GM18858 (cell line): ENCODE measurements around the gene LHX5.

Source experiments
- ATAC-seq: cut with Tn5 transposase; IDR thresholded peaks from one replicate; pipeline ENCODE4 v1.9.1; 2021; ENCODE audit not compliant: unreplicated experiment

Gene LHX5

GRCh38 chr12:113478351-113479011, 6.8 kb upstream of the LHX5 start:
- no peak for ATAC-seq

DNA sequence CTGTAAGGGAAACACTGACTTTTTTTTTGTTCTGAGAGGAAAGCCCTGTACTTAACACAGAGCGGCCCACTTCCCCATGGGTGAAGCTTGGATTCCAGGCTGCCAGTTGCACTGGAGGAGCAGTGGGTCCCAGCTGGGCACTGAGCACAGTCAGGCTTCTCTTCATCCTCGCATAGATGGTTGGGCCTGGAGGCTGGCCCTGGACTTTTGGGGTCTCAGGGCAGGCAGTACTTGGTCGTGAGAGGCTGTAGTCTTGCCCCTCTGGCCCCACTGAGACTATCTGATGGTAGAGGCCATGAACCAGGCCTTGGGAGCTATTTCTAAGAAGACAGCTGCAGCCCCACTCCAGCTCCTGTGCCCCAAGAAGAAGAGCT, 6.2 kb upstream of the LHX5 start:
- no peak for ATAC-seq

DNA sequence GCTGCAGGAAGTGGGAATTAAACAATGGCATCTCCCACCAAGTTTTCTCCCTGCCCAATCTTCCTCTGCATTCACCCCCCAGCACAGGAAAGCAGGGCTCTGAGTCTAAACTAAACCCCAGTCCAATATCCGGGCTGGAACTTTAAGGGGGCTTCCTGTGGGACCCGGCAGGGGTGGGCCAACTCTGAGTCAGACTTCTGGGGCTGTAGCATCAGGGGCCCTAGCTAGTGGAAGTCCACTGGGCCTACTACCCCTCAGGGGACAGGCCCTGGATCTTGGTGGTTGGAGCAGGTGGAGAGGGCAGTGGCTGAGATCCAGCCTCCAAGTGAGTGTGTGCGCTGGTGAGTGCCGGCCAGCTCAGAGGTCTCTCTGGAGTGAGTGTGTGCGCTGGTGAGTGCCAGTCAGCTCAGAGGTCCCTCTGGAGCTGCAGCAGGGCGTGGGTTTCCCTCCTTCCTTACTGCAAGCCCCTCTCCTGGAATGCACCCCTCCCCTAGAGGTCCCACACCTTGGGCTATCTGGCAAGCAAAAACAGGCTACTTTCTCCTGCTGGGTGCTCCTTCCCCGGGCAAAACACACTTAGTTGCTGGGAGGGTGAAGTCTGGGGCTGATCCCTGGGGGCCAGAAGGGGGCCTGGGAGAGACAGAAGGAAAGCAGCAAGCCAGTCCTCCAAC, 5.6 kb upstream of the LHX5 start:
- no peak for ATAC-seq

DNA sequence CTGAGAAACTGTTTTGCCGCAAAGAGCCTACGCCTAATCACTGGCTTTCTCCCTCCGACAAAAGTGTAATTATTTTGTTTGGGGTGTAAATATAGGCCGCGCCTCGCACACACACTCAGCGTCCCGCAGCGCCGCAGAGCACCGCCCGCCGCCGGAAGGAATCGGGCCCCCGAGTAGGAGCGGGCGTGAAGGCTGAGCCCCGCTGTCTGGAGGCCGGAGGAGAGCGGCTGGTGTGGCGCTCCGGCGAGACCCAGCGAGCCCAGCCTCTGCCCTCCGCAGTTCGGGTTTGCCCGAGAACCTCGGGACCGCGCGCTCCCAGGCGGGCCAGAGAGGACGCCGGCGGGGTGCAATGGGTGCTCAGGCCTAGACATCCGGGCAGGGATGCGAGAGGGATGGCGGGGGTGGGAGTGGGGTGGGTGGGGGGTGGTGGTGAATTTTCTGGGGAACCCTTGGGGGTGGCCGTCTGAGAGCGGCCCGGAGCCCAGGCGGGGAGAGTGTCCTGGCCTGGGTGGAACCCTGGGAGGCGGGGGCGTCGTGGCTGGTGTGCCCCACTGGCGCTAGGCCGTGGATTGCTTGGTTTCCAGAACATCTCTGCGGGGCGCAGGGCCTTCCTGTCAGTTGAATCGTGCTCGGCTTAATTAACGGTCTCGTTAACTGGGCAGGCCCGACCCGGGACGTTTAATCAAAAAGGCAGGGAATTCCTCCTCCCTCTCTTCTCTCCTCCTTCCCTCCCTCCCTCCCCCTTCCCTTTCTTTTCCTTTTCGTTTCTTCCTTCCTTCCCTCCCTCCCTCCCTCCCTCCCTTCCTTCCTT, 4.7 kb upstream of the LHX5 start:
- no peak for ATAC-seq

DNA sequence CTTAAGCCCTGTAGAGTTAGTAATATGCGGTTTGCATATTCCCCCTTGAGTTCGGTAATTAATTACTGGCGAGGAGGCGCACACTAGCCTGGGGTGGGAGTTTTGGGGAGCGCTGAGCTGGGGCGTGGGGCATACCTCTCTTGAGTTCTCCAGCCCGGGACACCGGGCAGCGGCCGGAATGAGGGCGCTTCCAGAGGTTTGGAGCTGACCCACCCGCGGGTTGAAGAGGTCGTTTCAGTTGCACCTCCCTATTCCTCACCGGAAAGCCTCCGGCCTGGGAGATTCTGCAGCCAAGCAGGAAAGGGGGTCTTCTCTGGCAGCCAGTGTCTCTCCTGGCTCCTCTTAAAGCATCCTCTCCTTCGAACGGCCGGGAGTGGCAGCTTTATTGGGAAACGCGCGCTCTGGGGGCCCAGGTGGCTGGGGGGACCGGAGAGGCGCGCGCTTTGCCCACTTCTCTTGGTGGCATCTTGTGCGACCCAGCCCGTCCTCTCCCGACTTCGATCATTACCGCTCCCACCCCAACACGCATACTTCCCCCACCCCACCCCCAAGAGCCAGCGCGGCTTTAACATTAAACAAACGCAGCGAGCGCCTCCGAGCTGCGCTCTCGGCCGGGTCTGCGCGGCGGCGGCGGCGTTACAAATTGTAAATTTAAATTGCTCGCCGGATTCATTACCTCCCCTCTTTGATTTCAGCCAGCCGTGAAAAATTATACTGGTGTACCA, 3.9 kb upstream of the LHX5 start:
- no peak for ATAC-seq

DNA sequence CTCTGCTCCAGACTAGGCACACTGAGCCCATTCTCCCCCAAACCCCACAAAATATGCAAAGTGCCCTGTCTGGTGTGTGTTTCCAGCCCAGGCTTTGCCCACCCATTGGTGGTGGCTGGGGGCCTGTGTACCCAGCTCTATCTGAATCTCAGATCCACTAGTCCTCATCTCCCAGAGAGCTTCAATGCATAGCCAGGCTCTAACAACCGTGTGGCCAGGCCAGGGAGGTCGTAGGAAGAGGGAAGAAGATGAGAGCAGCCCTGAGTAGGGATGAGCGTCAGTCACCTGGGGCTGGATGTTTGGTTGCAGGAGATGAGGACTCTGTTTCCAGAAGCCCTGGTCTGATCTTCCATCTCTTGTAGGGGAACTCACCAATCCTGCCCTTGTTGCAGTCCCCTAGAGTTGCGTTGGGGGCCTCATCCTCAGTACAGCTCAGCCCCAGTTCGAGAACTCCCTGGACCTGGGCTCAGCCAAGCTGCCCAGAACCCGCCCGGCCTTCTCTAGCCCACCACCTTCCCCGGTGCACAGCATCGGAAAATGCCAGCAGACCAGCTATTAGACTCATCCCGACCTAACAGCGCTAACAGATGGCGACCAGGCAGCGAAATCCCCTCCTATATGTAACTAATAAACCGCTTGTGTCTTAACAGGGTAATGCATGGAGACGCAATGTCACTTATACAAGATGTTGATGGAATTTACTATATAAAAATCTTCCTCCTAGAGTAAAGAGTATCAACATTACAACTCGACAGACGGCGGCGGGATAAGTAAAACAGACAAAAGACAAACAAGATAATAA, 3.2 kb upstream of the LHX5 start:
- no peak for ATAC-seq

DNA sequence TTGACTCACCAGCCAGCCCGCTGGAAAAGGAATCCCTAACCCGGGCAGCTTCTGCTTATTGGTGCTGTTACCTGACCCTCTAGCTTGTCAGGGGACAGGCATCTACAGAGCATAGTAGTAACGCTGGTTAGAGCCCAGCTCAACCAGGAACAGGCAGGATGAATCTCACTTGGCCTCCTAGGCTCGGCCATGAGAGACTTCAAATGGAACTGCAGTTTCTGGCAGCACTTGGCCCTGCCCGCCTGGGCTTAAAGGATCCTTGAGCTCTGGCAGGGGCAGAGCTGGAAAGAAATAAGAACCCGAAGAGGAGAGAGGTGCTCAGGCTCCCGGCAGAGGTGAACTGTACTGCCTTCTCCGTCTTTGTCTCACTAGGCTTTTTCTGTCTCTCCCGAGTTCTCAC, 2.3 kb upstream of the LHX5 start:
- ATAC-seq = no peak

DNA sequence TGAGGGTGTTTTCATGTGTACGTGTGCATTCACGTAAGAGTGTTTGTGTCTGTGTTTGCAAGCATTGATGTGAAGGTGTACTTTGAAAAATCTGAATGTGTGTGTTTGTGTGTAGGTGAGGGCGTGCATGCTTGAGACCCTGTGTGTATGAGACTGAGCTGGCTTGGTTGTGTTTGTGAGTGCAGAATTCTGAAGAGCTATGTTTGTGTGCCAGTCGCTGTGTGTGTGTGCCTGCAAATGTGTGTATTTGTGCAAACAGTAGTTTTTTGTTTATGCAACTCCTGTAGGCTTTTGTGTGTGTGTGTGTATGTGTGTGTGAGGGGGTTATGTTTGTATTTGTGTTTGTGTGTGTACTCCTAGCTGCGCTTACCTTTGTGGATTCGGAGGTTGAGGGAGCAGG, 1.7 kb upstream of the LHX5 start:
- no peak for ATAC-seq

- no peak for ATAC-seq
Measured at GRCh38 chr12:113472191-113473121, 785 bp upstream of the LHX5 start.

- no peak for ATAC-seq
Measured at GRCh38 chr12:113470871-113471618, 626 bp downstream of the LHX5 start.

DNA sequence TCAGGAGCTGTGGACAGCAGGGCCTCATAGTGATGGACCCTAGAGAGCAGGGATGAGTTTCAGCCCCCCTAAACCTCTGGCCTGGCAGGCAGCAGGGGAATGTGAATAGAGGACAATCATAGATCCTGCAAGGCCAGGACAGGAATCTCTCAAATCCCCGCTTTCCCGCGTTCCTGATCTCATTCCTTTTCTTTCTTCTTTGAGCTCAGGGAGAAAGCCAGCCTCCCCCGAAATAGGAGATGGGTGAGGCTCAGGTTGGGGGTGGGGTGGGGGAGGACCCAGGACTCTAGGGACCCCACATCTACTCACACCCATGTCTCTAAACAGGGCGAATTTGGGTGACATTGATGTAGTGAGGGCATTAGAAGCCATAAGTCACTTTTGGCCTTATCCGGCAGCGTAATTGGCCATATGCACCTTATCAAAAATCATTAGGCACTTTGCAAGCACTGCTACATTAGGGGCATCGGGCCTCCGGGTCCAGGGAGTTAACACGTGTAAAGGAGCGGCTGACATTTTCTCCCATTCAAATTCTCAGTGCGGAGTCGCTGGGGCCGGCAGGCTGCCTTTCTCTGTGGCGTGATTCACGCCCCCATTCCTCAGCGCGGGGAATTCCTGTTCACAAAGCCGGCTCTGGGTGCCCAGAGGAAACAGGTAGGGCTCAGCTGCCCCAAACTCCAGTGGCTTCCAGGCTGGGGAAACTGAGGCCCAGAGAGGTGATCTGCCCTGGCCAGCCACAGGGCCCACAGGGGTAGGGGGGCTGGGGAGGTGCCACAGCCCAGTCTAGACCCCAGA, 1.5 kb downstream of the LHX5 start:
- no peak for ATAC-seq

DNA sequence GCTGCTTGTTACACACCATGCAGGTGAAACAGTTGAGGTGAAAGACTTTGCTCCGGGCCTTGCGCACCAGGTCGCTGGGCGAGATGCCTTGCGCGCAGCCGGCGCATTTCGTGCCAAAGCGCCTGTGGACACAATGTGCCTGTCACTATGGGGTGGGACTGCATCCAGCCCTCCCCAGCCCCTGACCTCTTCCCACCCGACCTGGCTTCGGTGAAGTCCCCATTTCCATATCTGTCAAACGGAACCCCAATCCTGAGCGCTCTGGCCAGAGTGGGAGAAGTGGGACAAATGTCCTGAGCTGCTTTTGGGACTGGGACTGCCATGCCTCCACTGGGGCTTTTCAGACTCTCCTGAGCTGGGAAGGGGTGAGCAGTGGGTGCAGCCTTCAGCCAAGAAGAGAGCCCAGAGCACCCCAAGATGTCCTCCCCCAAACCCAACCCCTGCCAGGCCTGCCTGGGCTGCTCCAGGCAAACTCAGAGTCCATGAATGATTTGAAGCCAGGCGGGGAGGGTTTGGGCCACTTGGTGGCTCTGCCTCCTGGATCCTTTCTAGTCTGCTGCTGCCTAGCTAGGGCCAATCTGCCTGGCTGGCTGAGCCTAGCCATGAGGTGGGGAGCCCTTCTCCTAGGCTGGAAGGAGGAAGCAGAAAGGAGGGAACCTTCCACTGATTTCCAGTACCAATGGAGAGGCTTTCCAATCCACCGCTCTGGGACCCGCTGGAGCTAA, 2.3 kb downstream of the LHX5 start:
- ATAC-seq = no peak

DNA sequence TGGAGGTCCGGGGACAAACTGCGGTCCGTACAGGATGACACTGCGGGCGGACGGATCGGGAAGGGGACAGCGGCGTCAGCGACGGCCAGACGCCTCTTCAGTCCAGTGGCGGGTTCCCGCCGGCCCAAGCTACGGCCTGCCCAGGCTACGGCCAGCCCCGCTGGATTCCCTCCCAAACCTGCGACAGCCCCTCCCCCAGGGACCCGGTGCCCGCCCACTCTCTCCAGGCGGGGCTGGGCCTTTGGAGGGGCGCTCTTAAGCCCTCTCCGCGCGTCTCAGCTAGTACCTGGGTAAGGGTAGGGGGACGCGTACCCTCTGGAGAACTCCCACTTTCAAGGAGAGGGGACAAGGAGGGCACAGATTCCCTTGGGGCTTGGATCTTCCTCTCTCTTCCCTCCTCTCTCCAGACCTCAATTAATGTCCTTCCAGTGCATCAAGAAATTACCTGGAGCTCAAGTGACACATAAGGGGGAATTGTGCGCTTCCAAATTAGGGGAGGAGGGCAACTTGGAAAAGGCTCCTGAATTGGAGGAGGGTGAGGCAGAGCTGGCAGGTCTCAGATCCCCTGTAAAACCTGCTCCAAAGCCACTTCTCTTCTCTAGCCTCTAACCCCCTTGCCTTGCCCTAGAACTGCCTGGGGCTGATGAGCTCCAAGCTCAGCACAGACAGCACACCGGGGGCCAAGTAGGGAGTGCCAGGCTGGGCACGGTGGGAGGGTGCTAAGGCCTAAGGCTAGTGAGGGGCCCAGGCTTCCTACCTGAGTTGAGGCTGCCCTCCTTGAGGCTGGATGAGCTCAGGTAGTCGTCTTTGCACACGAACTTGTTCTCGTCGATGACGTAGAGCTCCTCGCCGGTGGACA, 3.1 kb downstream of the LHX5 start:
- ATAC-seq = no peak

GRCh38 chr12:113467502-113468364, 3.9 kb downstream of the LHX5 start:
- no peak for ATAC-seq

DNA sequence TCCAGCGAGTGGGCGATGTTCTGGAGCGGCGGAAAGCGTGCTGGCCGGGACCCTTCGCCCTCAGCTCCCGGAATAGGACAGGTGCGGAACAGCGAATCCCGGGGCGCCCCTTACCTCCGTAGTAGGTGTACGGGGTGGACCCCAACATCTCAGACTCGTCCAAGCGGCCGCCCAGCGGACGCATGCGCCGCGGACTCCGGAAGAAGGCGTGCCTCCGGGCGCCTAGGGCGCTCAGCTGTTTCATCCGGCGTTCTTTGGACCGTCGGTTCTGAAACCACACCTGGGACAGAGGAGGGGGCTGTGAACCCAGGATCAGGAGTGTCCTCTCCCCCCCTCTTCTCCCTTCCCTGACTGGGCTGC, 4.5 kb downstream of the LHX5 start:
- ATAC-seq = no peak
